ENCODE measurements around the gene WDHD1.

The WDHD1 gene

GRCh38 chr14:55000381-55000780 lies 26.5 kb downstream of the WDHD1 start (continued):
- TF ChIP-seq, protein P1, sequence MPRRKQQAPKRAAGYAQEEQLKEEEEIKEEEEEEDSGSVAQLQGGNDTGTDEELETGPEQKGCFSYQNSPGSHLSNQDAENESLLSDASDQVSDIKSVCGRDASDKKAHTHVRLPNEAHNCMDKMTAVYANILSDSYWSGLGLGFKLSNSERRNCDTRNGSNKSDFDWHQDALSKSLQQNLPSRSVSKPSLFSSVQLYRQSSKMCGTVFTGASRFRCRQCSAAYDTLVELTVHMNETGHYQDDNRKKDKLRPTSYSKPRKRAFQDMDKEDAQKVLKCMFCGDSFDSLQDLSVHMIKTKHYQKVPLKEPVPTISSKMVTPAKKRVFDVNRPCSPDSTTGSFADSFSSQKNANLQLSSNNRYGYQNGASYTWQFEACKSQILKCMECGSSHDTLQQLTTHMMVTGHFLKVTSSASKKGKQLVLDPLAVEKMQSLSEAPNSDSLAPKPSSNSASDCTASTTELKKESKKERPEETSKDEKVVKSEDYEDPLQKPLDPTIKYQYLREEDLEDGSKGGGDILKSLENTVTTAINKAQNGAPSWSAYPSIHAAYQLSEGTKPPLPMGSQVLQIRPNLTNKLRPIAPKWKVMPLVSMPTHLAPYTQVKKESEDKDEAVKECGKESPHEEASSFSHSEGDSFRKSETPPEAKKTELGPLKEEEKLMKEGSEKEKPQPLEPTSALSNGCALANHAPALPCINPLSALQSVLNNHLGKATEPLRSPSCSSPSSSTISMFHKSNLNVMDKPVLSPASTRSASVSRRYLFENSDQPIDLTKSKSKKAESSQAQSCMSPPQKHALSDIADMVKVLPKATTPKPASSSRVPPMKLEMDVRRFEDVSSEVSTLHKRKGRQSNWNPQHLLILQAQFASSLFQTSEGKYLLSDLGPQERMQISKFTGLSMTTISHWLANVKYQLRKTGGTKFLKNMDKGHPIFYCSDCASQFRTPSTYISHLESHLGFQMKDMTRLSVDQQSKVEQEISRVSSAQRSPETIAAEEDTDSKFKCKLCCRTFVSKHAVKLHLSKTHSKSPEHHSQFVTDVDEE (CRISPR knock-in tag; IDR thresholded peaks at IDR 0.05), result no peak
- no peak for TF ChIP-seq ZNF70 (CRISPR knock-in tag; IDR thresholded peaks at IDR 0.05)

- TF ChIP-seq ARNTL (CRISPR knock-in tag; IDR thresholded peaks at IDR 0.05; ENCODE audit: borderline replicate concordance, low read depth), result no peak
- no peak for TF ChIP-seq CSDC2 (CRISPR knock-in tag; IDR thresholded peaks at IDR 0.05)
- TF ChIP-seq ZFP3 (CRISPR knock-in tag; IDR thresholded peaks at IDR 0.05), result no peak
- no peak for TF ChIP-seq ZC3H10 (CRISPR knock-in tag; IDR thresholded peaks at IDR 0.05)
- no peak for TF ChIP-seq ZNF8 (CRISPR knock-in tag; IDR thresholded peaks at IDR 0.05)
- TF ChIP-seq ISL1 (CRISPR knock-in tag; IDR thresholded peaks at IDR 0.05), result no peak
- no peak for TF ChIP-seq ZNF565 (CRISPR knock-in tag; conservative IDR thresholded peaks at IDR 0.05; ENCODE audit: low read depth)
- no peak for TF ChIP-seq TCF4 (CRISPR knock-in tag; IDR thresholded peaks at IDR 0.05; ENCODE audit: borderline replicate concordance)
- TF ChIP-seq, protein P2, sequence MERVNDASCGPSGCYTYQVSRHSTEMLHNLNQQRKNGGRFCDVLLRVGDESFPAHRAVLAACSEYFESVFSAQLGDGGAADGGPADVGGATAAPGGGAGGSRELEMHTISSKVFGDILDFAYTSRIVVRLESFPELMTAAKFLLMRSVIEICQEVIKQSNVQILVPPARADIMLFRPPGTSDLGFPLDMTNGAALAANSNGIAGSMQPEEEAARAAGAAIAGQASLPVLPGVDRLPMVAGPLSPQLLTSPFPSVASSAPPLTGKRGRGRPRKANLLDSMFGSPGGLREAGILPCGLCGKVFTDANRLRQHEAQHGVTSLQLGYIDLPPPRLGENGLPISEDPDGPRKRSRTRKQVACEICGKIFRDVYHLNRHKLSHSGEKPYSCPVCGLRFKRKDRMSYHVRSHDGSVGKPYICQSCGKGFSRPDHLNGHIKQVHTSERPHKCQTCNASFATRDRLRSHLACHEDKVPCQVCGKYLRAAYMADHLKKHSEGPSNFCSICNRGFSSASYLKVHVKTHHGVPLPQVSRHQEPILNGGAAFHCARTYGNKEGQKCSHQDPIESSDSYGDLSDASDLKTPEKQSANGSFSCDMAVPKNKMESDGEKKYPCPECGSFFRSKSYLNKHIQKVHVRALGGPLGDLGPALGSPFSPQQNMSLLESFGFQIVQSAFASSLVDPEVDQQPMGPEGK (CRISPR knock-in tag; IDR thresholded peaks at IDR 0.05; ENCODE audit: borderline replicate concordance), result no peak
- no peak for TF ChIP-seq ESRRG (CRISPR knock-in tag; IDR thresholded peaks at IDR 0.05)
- no peak for TF ChIP-seq ZFP30 (CRISPR knock-in tag; IDR thresholded peaks at IDR 0.05)
- no peak for TF ChIP-seq CREB5 (CRISPR knock-in tag; IDR thresholded peaks at IDR 0.05; ENCODE audit: low read depth)
- no peak for TF ChIP-seq BACH2 (CRISPR knock-in tag; IDR thresholded peaks at IDR 0.05; ENCODE audit: borderline replicate concordance)
- TF ChIP-seq ZNF70 (CRISPR knock-in tag; IDR thresholded peaks at IDR 0.05), result no peak
- no peak for TF ChIP-seq PPARA (CRISPR knock-in tag; IDR thresholded peaks at IDR 0.05; ENCODE audit: borderline replicate concordance)
- no peak for TF ChIP-seq RARB (CRISPR knock-in tag; IDR thresholded peaks at IDR 0.05)
- no peak for TF ChIP-seq TOX (CRISPR knock-in tag; IDR thresholded peaks at IDR 0.05; ENCODE audit: borderline replicate concordance)
- no peak for TF ChIP-seq GLIS3 (CRISPR knock-in tag; IDR thresholded peaks at IDR 0.05)
- ATAC-seq, result no peak
These were observed 41.7 kb downstream of the WDHD1 start for GRCh38 chr14:54985156-54985555.

GRCh38 chr14:54981698-54982097 lies 45.2 kb downstream of the WDHD1 start:
- TF ChIP-seq TOX (CRISPR knock-in tag; IDR thresholded peaks at IDR 0.05; ENCODE audit: borderline replicate concordance) (no peak), ESRRG (CRISPR knock-in tag; IDR thresholded peaks at IDR 0.05) (no peak), ZFP3 (CRISPR knock-in tag; IDR thresholded peaks at IDR 0.05) (no peak), ZNF565 (CRISPR knock-in tag; conservative IDR thresholded peaks at IDR 0.05; ENCODE audit: low read depth) (no peak), BACH2 (CRISPR knock-in tag; IDR thresholded peaks at IDR 0.05; ENCODE audit: borderline replicate concordance) (no peak), TCF4 (CRISPR knock-in tag; IDR thresholded peaks at IDR 0.05; ENCODE audit: borderline replicate concordance) (no peak), POU6F1 (CRISPR knock-in tag; IDR thresholded peaks at IDR 0.05; ENCODE audit: borderline replicate concordance, low read depth) (no peak), RARB (CRISPR knock-in tag; IDR thresholded peaks at IDR 0.05) (no peak), PPARA (CRISPR knock-in tag; IDR thresholded peaks at IDR 0.05; ENCODE audit: borderline replicate concordance) (no peak), ISL1 (CRISPR knock-in tag; IDR thresholded peaks at IDR 0.05) (no peak), SNAI2 (CRISPR knock-in tag; IDR thresholded peaks at IDR 0.05) (no peak), ZNF8 (CRISPR knock-in tag; IDR thresholded peaks at IDR 0.05) (no peak), CREB5 (CRISPR knock-in tag; IDR thresholded peaks at IDR 0.05; ENCODE audit: low read depth) (no peak), ZFP30 (CRISPR knock-in tag; IDR thresholded peaks at IDR 0.05) (no peak), ARNTL (CRISPR knock-in tag; IDR thresholded peaks at IDR 0.05; ENCODE audit: borderline replicate concordance, low read depth) (no peak)
- TF ChIP-seq, protein P1 (CRISPR knock-in tag; IDR thresholded peaks at IDR 0.05), result no peak
- no peak for ATAC-seq

All from SK-N-SH treated with all-trans-retinoic acid at 6 μM for 48 hours (cell line).